ENCODE results near the gene CD300LD. TPM values are rescaled to one million over a fixed set of nuclear protein-coding genes. Genes with fewer than 3 reads are reported as not detected.
"Not testable (repeated sequence)": the region's sequence is repeated elsewhere in the genome, so short reads cannot be mapped to it uniquely, and the experiment has no call there.

Gene CD300LD
- total and polyA plus RNA-seq, 4 experiments from 2014 or later: not detected

DNA sequence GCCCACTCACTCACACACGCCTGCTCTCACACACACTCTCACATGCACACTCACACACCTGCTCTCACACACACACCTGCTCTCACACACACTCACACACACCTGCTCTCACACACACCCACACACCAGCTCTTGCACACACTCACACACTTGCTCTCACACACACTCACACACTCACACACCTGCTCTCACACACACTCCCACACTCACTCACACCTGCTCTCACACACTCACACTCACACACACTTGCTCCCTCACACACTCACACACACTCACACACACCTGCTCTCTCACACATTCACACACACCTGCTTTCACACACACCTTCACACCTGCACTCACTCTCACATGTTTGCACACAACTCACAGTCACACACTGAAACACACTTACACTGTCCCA lies 28.7 kb downstream of the CD300LD start:
- H3K27me3 Mint-ChIP-seq: peaks cover 20 to 29% of the 10 kb centered on the region in 2 donors
- H3K9me3 Mint-ChIP-seq: no peaks in the 10 kb centered on the region
- DNase-seq: no peak
- H3K4me3 ChIP-seq (ENCODE audit: low read length in 2 of 2): no peak overlapping the region
- H3K9me3 ChIP-seq (ENCODE audit: control insufficient read depth in 1 of 2, low read length in 2 of 2): no peaks in the 10 kb centered on the region
- no peak overlapping the region for H3K27ac Mint-ChIP-seq
- H3K36me3 Mint-ChIP-seq: no peaks in the 10 kb centered on the region
- intact Hi-C loops (cut with micrococcal nuclease): no loop called here
- POLR2A ChIA-PET (ENCODE audit: partially characterized antibody): no interaction called here
- H3K4me3 Mint-ChIP-seq: no peak overlapping the region
- CTCF ChIA-PET (ENCODE audit: partially characterized antibody): no interaction called here
- peaks cover 4 to 8% (median 5%) of the 10 kb centered on the region in 4 donors for H3K4me1 Mint-ChIP-seq
- H3K27ac ChIP-seq (ENCODE audit: low read depth, low read length): no peak overlapping the region
- H3K4me1 ChIP-seq (ENCODE audit: insufficient read depth, low read length): no peaks in the 10 kb centered on the region
- H3K36me3 ChIP-seq (ENCODE audit: insufficient read depth, low read length): no peaks in the 10 kb centered on the region
- H3K27me3 ChIP-seq (ENCODE audit: insufficient read depth, low read length): no peaks in the 10 kb centered on the region

DNA sequence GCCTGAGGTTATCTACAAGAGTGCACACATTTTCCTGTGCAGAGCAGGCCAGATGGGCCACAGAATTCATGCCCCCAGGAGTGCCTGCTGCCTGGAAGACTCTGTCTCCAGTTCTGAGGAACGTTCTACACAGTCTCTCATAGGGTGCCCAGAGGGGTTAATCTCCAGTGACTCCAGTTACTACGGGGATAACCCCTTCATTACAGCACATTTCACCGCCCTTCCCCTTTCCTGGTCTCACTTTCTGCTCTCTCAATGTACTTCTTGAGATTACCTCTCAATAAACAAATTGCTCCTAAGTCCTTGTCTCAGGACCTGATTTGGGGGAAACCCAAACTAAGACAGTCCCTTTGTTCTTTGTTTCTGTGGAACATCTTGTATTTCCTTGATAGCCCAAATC lies 30.5 kb downstream of the CD300LD start:
- H3K4me1 Mint-ChIP-seq: peaks cover 3 to 8% (median 5%) of the 10 kb centered on the region in 4 donors
- no peak overlapping the region for H3K27ac Mint-ChIP-seq
- Histone ChIP-seq H3K9me3 (ENCODE audit: control insufficient read depth in 1 of 2, low read length in 2 of 2) (no peaks in the 10 kb centered on the region), H3K27me3 (ENCODE audit: insufficient read depth, low read length) (no peaks in the 10 kb centered on the region), H3K4me1 (ENCODE audit: insufficient read depth, low read length) (no peaks in the 10 kb centered on the region), H3K4me3 (ENCODE audit: low read length in 2 of 2) (no peak overlapping the region), H3K27ac (ENCODE audit: low read depth, low read length) (no peak overlapping the region), H3K36me3 (ENCODE audit: insufficient read depth, low read length) (no peaks in the 10 kb centered on the region)
- H3K36me3 Mint-ChIP-seq: no peaks in the 10 kb centered on the region
- ChIA-PET CTCF (ENCODE audit: partially characterized antibody) (no interaction called here), POLR2A (ENCODE audit: partially characterized antibody) (no interaction called here)
- intact Hi-C loops (cut with micrococcal nuclease): no loop called here
- no peak overlapping the region for H3K4me3 Mint-ChIP-seq
- H3K9me3 Mint-ChIP-seq: no peaks in the 10 kb centered on the region
- peaks cover 17 to 24% of the 10 kb centered on the region in 2 donors for H3K27me3 Mint-ChIP-seq
- no peak for DNase-seq

DNA sequence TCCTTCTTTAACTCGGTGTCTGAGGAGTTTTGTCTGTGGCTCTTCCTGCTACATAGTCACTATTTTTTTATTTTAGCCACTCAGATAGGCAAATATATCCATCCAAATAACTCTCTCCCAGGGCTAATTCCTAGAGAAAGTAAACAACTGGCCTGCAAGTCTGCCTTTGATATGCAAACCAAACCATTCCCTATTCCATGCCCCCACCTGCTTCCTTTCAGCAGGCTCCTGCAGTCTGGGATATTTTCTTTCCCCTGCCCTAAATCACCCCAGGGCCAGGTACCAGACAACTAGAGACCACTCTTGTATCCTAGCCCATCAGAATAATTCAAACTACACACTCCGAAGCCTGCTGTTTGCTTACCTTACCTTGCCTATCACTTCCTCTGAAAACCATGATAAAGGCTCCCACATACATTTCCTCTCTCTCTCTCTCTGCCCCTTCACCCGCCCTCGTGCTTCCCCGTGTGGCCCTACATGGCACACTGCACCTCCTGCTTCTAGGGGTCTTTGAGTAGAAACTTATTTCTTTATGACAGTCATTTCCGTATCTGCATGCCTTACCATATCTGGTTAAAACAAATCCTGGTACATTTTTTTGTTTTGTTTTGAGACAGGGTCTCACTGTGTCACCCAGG lies 33.1 kb downstream of the CD300LD start:
- Mint-ChIP-seq H3K36me3 (no peaks in the 10 kb centered on the region), H3K4me1 (peaks cover 3 to 8% (median 5%) of the 10 kb centered on the region in 4 donors), H3K27ac (peak overlapping the region in 1 of 7 donors; percentile 82), H3K4me3 (no peak overlapping the region), H3K9me3 (peaks cover 0 to 4% (median 0%) of the 10 kb centered on the region in 8 donors), H3K27me3 (peaks cover 4 to 14% of the 10 kb centered on the region in 2 donors)
- Histone ChIP-seq H3K4me1 (ENCODE audit: insufficient read depth, low read length) (no peaks in the 10 kb centered on the region), H3K27me3 (ENCODE audit: insufficient read depth, low read length) (no peaks in the 10 kb centered on the region), H3K4me3 (ENCODE audit: low read length in 2 of 2) (no peak overlapping the region), H3K9me3 (ENCODE audit: control insufficient read depth in 1 of 2, low read length in 2 of 2) (no peaks in the 10 kb centered on the region), H3K36me3 (ENCODE audit: insufficient read depth, low read length) (no peaks in the 10 kb centered on the region), H3K27ac (ENCODE audit: low read depth, low read length) (no peak overlapping the region)
- ChIA-PET CTCF (ENCODE audit: partially characterized antibody) (no interaction called here), POLR2A (ENCODE audit: partially characterized antibody) (no interaction called here)
- intact Hi-C loops (cut with micrococcal nuclease): no loop called here
- no peak for DNase-seq

DNA sequence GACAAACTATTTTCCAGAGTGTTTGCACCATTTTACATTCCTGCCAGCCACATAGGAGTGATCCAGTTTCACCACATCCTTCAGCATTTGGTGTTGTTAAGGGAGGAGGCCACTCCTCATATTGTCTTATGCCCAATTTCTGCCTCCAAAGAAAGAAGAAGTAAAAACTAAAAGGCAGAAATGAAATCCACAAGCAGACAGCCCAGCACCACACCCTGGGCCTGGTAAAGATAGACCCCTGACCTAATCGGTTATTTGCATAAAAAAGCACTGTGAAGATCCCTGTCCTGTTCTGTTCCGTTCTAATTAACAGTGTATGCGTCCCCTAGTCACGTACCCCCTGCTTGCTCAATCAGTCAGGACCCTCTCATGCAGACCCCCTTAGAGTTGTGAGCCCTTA lies 33.7 kb downstream of the CD300LD start:
- H3K4me1 ChIP-seq (ENCODE audit: insufficient read depth, low read length); intact Hi-C loops (cut with micrococcal nuclease); H3K4me3 ChIP-seq (ENCODE audit: low read length in 2 of 2); H3K4me1 Mint-ChIP-seq; POLR2A ChIA-PET (ENCODE audit: partially characterized antibody); H3K4me3 Mint-ChIP-seq; H3K27ac Mint-ChIP-seq; H3K36me3 ChIP-seq (ENCODE audit: insufficient read depth, low read length); H3K36me3 Mint-ChIP-seq; H3K27me3 ChIP-seq (ENCODE audit: insufficient read depth, low read length); H3K27ac ChIP-seq (ENCODE audit: low read depth, low read length); H3K9me3 ChIP-seq (ENCODE audit: control insufficient read depth in 1 of 2, low read length in 2 of 2); DNase-seq; H3K9me3 Mint-ChIP-seq: not testable (repeated sequence)
- H3K27me3 Mint-ChIP-seq: peaks cover 4 to 10% of the 10 kb centered on the region in 2 donors
- CTCF ChIA-PET (ENCODE audit: partially characterized antibody): interaction anchor here (1.6 kb wide), 1 partner anchor 8 kb away, joined by 4 read pairs; no protein-coding TSS in a partner anchor

DNA sequence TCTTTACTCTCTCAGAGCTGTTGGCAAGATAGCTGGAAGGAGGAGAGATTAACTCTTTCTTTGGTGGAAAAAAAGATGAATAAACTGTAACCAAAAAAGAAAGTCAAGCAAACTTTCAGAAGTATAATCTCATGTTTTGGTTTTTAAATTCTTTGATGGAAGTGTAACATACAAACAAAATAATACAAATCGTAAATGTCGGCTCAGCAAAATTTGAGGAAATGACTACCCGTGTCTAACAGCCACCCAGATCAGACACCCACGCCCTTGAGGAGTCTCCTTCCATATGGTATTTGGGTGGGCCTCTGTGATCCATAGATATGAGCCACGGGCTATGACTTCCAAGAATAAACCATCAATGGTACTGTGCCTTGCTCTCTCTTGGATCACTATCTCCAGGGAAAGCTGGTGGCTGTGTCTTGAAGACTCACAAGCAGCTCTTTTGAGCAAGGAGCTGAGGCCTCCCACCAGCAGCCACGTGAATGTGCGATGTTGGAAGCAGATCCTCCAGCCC lies 36.6 kb downstream of the CD300LD start:
- Mint-ChIP-seq H3K4me1 (peaks cover 3 to 8% (median 5%) of the 10 kb centered on the region in 4 donors), H3K36me3 (no peaks in the 10 kb centered on the region), H3K27me3 (peaks cover 0 to 2% of the 10 kb centered on the region in 2 donors), H3K4me3 (no peak overlapping the region), H3K27ac (no peak overlapping the region), H3K9me3 (peaks cover 0 to 4% (median 0%) of the 10 kb centered on the region in 8 donors)
- no peaks in the 10 kb centered on the region for H3K4me1 ChIP-seq (ENCODE audit: insufficient read depth, low read length)
- intact Hi-C loops (cut with micrococcal nuclease): no loop called here
- H3K27ac ChIP-seq (ENCODE audit: low read depth, low read length): no peak overlapping the region
- no peaks in the 10 kb centered on the region for H3K27me3 ChIP-seq (ENCODE audit: insufficient read depth, low read length)
- CTCF ChIA-PET (ENCODE audit: partially characterized antibody): no interaction called here
- H3K36me3 ChIP-seq (ENCODE audit: insufficient read depth, low read length): no peaks in the 10 kb centered on the region
- POLR2A ChIA-PET (ENCODE audit: partially characterized antibody): no interaction called here
- no peak overlapping the region for H3K4me3 ChIP-seq (ENCODE audit: low read length in 2 of 2)
- DNase-seq: no peak
- H3K9me3 ChIP-seq (ENCODE audit: control insufficient read depth in 1 of 2, low read length in 2 of 2): no peaks in the 10 kb centered on the region

DNA sequence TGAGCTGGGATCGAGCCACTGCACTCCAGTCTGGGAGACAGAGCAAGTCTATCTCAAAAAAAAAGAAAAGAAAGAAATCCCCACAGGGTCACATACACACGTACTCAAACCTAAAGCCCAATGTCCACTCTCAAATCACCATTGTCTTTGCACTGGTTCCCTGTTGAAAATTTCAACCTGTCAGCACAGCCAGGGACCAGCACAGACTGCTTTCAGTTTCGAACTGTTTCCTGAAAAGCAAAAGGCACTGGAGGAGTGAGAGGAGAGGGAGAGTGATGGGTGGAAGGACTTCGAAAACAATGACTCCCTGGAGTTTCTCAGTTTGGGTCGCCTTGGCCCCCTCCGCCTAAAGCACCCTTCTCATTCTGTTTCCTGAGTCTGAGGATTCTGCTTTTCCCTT lies 37.2 kb downstream of the CD300LD start:
- peaks cover 2 to 3% of the 10 kb centered on the region in 2 donors for H3K27me3 Mint-ChIP-seq
- Histone ChIP-seq H3K27me3 (ENCODE audit: insufficient read depth, low read length) (no peaks in the 10 kb centered on the region), H3K27ac (ENCODE audit: low read depth, low read length) (no peak overlapping the region), H3K4me3 (ENCODE audit: low read length in 2 of 2) (no peak overlapping the region), H3K4me1 (ENCODE audit: insufficient read depth, low read length) (no peaks in the 10 kb centered on the region), H3K36me3 (ENCODE audit: insufficient read depth, low read length) (no peaks in the 10 kb centered on the region), H3K9me3 (ENCODE audit: control insufficient read depth in 1 of 2, low read length in 2 of 2) (no peaks in the 10 kb centered on the region)
- ChIA-PET CTCF (ENCODE audit: partially characterized antibody) (no interaction called here), POLR2A (ENCODE audit: partially characterized antibody) (no interaction called here)
- H3K4me3 Mint-ChIP-seq: no peak overlapping the region
- H3K27ac Mint-ChIP-seq: no peak overlapping the region
- DNase-seq: no peak
- H3K4me1 Mint-ChIP-seq: peaks cover 3 to 8% (median 5%) of the 10 kb centered on the region in 4 donors
- intact Hi-C loops (cut with micrococcal nuclease): no loop called here
- peaks cover 0 to 4% (median 0%) of the 10 kb centered on the region in 8 donors for H3K9me3 Mint-ChIP-seq
- no peaks in the 10 kb centered on the region for H3K36me3 Mint-ChIP-seq

DNA sequence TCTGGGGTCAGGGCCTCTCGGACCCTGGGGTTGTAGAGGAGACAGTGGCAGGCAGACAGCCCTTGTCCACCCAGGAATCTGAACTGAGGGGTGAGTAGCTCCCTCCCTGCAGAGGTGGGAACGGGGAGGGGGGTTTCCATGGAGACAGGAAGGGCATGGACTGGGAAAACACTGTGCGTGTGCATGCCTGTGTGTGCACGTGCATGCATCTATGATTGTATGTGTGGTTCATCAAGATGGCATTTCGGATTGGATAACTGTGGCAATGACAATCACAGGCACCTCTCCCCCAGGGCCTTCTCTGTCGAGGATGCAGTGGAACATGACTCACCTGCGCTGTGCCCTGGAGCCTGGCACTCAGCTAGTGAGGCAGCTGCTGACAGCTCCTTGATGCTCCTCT lies 40.0 kb downstream of the CD300LD start:
- POLR2A ChIA-PET (ENCODE audit: partially characterized antibody): no interaction called here
- H3K27me3 ChIP-seq (ENCODE audit: insufficient read depth, low read length): no peaks in the 10 kb centered on the region
- no peak overlapping the region for H3K27ac Mint-ChIP-seq
- DNase-seq: no peak
- peaks cover 0 to 8% (median 4%) of the 10 kb centered on the region in 4 donors for H3K4me1 Mint-ChIP-seq
- peaks cover 3 to 4% of the 10 kb centered on the region in 2 donors for H3K27me3 Mint-ChIP-seq
- no peaks in the 10 kb centered on the region for H3K4me1 ChIP-seq (ENCODE audit: insufficient read depth, low read length)
- CTCF ChIA-PET (ENCODE audit: partially characterized antibody): no interaction called here
- no peak overlapping the region for H3K4me3 ChIP-seq (ENCODE audit: low read length in 2 of 2)
- intact Hi-C loops (cut with micrococcal nuclease): no loop called here
- no peaks in the 10 kb centered on the region for H3K9me3 ChIP-seq (ENCODE audit: control insufficient read depth in 1 of 2, low read length in 2 of 2)
- H3K4me3 Mint-ChIP-seq: no peak overlapping the region
- H3K9me3 Mint-ChIP-seq: peaks cover 0 to 4% (median 0%) of the 10 kb centered on the region in 8 donors
- H3K27ac ChIP-seq (ENCODE audit: low read depth, low read length): no peak overlapping the region
- no peaks in the 10 kb centered on the region for H3K36me3 ChIP-seq (ENCODE audit: insufficient read depth, low read length)
- no peaks in the 10 kb centered on the region for H3K36me3 Mint-ChIP-seq
